Eye (tissue), 1 donor: ENCODE results near the gene SPATA4.
"Not testable (repeated sequence)": the region's sequence is repeated elsewhere in the genome, so short reads cannot be mapped to it uniquely, and the experiment has no call there.

Experiments
- DNase-seq: peaks from one replicate; pipeline ENCODE4 v3.0.0-alpha.2; 2015

Gene SPATA4

DNA sequence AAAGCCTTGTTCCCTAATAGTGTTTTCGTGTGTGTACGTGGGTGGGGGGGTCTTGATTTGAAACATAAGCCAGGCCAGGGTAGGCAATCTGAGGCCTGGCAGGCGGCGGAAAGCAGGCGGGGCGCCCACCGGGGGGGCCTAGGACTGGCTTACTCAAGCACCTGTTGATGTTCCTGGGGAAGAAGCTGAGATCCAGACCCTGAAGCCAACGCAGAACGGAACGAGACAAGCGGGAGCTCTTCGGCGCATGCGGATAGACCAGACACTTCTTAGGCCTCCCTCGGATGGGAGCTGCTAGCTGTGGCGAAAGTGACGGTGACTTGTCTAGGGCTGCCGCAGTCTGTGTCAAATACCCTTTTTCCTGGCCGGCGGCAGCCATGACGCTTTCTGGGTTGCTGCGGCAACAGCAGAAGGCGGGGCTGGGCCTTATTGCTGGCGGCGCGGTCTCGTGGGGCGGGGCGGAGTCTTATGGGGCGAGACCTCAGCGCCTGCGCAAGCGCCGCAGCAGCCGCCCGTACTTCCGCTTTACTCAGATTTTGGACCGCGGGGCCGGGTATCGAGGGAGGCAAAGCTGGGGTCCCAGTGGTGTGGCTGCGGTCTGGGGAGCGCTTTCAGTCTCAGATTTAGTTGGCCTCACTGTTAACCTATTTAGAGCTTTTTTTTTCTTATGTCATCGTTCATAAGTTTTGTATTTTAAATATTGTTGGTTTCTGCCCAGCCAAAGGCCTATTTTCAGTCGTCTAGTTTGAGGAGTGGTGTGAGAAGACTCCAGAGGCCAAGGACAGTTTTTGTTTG lies at the start of gene SPATA4:
SPATA4 (minus strand) TSS at position 402 of the 795 bp plus-strand sequence; CDS start at position 379, 23 bp downstream.
- DNase-seq = peak; percentile 95

DNA sequence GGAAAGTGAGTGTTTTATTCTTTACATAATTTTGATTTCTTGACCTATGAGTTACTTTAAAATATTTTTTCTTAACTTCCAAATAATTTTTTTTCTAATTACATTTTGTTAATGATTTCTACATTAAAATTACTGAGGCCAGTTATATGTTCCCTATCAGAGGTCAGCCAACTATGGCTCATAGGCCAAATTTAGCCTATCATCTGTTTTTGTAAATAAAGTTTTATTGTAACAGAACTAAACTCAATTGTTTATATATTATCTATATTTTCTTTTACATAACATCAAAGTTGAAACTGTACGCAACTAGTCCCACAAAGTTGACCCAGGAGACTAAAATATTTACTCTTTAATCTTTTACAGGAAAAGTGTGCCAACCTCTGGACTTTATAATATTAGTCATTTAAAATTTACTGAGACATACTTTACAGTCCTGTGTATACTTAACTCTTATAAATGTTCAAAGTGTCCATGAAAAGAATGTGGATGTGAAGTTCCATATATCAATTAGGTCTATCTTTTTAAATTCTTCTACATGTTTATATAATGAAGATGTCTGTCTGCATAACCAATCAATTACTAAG lies 47.5 kb upstream of the SPATA4 start:
- DNase-seq = no peak

DNA sequence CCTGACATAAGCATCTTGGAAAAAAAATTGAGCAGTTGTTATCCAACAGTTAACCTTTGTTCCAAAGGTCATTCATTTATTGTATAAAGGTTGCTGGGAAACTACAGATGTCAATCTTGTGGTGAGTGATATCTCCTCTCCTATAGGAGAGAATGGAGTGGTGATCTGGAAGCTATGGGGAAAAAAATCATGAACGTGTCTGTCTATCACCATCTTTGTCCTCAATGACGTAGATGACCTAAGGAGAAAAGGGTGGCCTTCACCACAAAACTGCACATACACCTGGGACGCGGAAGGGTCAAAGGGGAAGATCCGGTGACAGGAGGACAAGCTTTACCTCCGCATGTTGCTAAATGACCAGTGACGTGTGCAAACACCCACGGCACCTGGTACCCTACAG lies 46.3 kb upstream of the SPATA4 start:
- DNase-seq = no peak

DNA sequence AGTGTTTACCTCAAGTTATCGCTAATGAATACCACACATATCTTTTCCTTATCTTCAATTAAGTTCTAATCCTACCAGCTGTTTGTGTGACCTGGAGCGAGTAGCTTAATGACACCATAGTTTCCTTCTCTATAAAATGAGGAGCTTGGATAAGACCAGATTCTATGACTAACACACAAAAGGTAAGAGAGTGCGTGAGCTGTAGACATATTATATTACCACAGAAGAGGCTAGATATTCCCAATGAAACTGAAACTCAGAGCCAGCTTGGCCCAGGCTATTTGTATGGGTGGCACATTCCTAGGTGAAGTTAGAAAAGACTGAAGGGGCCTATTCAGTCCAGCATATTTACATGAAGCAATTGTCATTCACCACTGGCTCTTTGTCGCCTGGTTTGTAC lies 43.4 kb upstream of the SPATA4 start:
- no peak for DNase-seq

DNA sequence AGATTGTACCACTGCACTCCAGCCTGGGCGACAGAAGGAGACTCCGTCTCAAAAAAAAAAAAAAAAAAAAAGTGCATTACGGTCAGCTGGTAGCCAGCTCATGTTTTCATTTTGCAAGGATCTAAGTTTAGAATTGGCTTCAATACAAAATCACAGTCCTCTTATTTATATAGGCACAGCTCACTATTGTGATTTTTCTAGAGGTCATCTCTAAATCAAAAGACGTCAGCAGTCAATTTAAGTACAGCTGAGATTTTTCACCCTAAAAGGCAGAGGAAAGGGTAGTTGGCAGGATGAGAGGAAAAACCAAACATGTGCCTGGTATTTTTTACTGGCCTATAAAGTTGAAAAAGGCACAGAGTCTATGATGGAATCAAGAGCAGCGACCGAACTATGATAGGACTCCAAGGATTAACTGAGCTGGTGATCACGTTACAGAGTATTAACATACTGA lies 42.8 kb upstream of the SPATA4 start:
- peak; percentile 28 for DNase-seq

DNA sequence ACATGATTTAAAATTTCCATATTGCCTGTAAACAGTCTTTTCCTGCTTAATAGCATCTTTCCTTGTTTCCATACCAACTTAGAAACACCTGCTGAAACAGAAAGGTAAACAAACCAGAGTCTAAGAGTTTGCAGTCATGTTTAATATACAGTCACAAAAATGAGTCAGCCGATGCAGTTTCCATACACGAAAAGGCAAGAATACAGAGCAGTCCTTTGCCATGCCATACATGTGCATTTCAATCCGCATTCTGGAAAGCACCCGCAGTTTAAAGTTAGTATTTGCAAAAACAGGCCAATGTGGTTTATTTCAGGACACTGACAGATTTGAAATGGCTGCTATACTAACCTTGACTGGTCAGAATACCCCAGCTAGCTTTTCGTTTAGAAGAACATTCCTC lies 41.6 kb upstream of the SPATA4 start:
- DNase-seq = no peak

DNA sequence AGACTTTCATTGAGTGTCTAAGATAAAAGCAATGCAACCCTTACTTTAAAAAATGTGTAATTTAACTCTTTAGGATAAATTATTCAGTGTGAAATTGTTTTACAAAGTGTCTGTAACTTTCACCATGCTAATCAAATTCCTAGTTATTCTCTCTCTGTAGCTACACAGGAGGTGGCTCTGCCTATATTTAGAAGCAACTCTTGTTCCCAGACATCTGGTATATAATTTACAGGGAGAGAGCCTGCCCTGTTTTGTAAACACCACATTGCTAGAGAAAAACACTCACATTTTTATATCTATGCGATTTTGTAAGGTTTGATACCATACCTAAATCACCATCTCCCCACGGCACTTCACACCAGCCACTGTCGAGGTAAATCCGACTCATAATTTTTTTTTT lies 35.5 kb upstream of the SPATA4 start:
- no peak for DNase-seq

DNA sequence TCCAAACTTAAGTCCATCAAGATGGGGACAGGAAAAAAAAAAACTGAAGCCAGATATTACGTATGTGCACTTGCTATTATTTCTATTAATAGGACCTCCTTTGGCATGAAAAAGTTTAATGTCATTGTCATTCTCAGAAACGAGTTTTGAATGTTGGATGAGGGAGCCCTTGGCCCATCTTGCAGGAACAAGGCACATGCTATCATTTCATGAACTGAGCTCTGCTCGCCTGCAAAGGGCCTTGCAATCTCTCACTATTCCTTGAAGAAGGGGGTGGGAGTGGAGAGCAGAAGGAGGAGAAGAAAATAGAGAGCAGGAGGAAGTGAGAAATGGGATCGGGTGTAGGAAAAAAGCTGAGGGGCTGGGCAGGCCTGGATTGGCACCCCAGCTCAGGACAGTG lies 34.3 kb upstream of the SPATA4 start:
- DNase-seq = no peak

DNA sequence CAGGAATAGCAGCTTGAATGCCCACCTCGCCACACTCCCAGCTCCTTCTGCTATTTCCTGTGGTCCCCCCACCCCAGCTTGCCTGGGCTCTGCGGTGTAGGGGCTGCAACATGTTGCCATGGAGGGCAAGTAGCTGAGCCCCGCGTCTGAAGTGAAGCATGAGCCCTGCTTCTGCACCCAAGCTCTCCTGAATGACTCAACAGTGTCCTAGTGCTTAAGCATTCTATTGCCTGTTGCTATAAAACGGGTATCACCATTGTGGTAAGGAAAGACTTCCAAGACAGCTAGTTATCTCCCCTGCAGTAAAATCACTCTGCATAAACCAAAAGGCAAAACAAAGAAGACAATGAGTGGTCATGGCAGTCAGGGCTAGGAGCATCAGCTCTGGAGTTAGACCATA lies 31.4 kb upstream of the SPATA4 start:
- no peak for DNase-seq

DNA sequence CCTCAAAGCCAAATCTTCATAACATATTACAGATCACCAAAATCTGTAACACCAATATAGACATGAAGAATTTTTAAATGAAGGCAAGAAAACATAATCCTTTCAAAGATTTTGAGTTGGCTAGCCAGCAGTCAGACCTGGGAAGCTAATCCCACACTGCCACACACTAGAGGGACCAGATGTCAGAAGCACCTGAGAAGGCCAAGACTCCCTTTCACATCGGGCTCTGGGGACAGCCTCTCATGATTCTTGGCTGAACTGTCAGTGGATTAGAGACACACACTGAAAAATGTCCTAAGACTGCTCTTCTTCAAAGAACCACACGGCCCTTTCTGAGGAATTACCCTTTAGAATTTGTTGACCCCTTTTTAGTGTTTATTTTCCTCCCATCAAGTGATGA lies 28.2 kb upstream of the SPATA4 start:
- DNase-seq = no peak

DNA sequence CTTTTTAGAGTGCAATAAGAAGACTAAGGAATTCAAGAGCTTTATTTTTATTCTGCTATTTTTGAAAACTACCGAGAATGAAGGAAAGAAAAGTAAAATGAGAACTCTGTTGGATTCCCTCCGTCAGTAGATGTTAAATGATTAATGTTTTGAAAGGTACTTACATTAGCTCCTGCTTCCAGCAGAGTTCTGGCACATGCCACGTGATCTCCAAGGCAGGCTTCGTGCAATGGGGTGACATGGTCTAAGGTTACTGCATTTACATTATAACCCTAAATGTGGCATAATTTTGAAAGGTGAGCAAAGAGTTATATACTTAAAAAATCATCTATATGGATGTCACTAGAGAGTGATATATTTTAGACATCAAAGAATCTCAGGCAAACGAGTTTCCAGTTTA lies 26.8 kb upstream of the SPATA4 start:
- no peak for DNase-seq

DNA sequence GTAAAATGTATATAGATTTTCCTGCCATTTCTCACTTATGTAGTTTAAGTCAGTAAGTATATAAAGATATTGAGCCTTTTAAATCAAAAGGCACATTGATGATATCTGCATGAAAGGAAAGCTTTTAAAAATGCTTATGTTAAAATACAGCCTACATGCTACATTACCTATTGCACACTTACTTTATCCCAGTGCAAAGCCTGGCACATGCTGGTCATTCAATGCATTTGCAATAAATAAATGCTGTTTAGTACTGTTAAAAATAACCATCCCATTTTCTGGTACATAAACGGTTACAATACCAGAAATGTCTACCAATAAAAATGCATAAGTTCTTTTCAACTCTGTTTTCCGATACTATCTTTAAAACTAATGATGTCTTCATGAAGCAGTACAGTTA lies 22.1 kb upstream of the SPATA4 start:
- no peak for DNase-seq

DNA sequence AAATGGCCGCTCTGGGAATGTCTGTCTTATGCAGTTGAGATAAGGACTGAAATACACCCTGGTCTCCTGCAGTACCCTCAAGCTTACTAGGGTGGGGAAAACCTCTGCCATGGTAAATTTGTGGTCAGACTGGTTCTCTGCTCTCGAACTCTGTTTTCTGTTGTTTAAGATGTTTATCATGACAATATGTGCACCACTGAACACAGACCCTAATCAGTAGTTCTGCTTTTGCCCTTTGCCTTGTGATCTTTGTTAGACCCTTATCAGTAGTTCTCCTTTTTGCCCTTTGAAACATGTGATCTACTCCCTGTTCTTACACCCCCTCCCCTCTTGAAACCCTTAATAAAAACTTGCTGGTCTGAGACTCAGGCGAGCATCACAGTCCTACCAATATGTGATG lies 17.0 kb upstream of the SPATA4 start:
- not testable (repeated sequence) for DNase-seq

DNA sequence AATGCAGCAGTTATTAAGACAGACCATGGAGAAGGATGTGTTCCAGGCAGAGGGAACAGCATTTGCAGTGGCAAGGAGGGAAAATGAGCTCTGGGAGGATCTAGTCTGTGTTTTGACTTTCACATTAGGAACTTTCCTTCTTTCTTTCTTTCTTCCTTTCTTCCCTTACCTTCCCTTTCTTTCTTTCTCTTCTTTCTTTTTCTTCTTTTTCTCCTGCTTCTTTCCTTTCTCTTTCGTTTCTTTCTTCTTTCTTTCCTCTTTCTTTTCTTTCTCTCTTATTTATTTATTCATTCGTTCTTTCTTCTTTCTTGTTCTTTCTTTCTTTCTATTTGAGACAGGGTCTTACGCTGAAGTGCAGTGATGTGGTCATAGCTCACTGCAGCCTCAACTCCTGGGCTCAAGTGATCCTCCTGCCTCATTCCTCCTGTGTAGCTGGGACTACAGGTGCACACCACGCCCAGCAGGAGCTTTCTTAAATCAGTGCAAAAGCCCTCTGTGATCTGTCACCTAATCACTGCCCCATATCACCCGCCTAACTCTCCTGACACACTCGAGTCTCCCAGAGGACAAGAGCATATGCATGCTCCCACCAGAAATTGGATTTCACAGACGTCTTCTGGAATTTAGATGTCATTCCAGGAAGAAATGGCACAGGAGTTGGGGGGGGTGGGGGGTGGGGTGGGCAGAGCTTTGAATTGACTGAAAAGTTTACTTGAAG lies 15.4 kb upstream of the SPATA4 start:
- no peak for DNase-seq

DNA sequence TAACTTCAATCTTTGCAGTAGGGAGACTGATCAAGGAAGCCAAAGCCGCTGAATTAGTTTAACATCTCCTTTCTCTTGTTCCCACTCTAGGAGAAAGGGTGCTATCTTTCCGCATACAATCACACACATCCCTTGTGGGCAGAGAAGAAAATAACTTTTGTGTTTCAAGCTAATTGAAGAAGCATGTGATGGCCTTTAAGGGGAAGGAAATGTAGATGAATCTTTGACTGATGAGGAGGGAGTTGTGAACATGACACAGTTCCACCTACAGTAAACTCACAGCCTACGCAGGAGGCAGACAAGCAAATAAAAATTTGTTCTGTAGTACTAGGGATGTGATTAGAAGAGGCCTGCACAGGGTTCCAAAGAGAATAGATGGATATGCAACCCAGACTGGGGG lies 14.7 kb upstream of the SPATA4 start:
- no peak for DNase-seq

DNA sequence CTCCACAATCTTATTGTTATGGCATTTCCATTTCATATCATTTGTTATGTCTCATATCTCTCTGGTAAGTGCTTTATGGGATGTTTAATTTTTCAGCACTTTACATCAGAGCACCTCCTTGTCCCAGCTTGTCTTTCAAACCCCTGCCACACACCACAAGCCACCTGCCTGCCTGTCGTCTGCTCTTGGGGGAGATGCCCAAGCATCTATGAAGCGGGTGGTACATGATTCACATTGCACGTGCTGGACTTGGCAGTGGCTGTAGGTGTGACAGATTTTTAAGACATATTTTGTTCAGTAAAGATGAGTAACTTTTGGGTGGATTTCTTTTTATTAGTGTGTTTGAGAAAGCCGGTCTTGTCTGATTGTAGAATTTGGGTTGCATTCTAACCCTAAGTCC lies 14.2 kb upstream of the SPATA4 start:
- no peak for DNase-seq

DNA sequence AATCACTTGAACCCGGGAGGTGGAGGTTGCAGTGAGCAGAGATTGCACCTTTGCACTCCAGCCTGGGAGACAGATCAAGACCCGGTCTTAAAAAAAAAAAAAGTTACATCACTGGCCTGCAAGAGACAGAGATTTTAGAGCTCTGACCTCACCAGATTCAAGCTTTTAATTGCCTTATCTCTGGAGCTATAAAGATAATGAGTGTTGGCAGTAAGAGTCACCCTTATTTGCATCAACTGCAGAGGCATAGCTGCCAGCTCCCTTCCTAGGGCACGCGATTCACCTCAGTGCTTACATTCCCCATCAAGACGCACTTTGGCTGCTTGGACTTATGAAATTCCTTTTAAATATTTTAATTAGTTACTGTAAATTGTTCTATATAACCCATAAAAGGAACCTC lies 12.5 kb upstream of the SPATA4 start:
- no peak for DNase-seq

DNA sequence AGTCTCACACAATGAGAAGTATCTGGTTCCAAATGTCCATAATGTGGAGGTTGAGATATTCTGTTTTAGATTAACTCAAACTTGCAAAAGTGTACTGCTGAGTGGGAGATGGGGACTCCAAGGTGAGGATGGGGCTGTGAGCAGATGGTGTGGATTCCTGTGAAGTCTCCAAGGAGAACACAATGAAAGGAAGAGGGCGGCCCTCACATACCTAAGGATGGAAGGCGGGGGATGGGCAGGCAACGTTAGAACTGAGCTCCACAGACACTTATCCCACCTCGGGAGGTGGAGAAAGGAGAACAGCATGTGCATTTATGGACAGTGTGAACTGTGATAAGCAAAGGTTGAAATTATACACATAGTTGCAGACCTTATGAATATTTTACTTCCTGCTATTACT lies 9.9 kb upstream of the SPATA4 start:
- no peak for DNase-seq

DNA sequence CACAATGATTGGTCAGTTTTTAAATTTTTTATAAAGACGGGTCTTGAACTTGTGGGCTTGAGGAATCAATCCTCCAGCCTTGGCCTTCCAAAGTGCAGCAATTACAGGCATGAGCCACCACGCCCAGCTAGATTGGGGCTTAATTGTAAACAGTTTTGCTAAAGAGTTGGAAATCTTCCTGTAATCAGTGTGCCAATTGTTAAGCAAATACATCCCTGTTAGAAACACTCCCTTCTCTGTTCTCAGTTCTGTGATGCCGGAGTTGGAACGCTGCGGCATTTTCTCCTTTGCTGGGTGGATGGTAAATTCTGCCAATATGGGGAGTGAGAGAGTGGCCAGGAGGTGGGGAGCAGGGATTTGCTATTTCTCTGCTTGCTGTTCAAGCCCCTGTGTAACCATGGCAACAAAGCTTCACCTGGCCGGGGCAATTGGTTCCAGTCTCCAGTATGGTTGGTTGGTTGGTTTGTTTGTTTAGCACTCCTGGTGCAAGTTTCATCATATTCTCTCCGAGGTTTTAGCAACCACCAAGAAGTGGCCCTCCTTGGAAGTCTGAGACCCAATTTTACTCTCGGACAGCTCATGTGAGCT lies 3.0 kb upstream of the SPATA4 start:
- DNase-seq = no peak

DNA sequence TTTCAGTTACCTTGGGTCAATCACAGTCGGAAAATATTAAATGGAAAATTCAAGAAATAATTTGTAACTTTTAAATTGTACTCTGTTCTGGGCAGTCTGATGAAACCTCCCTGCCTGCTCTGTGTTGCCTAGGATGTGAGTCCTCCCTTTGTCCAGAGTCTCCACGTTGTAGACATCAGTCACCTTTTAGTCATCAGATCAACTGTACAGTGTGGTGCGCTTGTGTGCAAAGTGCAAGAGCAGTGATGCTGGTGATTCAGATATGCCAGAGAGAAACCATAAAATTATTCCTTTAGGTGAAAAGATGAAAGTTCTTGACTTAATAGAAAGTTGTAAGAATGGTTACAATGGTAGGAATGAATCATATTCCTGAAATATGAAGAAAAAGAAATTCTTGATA lies 1.4 kb downstream of the SPATA4 start:
- DNase-seq = no peak

DNA sequence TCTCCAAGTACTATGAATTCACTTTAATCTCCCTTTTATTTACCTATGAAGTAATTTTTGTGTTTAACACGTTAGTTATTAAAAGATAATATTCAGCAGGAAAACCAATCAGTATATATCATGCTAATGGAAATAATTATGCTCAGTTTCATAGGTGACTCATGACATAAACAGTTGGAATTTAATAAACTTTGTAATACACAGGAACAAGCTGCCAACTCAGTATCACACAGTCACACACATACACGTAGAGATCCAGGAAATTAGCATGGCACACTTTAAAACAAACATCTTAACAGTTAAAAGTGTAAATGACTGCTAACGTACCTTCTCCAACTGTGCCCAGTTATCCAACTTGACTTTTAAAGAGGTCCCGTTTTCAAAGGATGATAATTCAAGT lies 2.3 kb downstream of the SPATA4 start:
- DNase-seq = no peak

DNA sequence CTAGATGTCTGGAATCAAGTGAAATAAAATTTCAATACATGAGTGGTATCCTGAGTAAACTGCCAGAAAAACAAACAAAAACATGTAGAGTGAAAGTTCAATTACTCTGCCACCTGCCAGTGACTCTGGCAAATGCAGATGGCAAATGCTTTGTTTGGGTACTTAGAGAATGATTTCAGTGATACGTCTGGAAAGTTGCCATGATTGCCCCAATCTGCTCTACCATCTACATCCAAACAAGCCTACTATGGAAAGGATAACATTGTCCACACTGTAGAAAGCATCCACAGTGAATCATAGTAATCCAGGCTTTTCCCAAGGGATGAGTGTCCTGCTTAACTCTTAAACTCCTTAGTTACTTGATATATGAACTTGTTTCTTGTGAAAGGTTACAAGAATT lies 3.4 kb downstream of the SPATA4 start:
- DNase-seq = no peak

DNA sequence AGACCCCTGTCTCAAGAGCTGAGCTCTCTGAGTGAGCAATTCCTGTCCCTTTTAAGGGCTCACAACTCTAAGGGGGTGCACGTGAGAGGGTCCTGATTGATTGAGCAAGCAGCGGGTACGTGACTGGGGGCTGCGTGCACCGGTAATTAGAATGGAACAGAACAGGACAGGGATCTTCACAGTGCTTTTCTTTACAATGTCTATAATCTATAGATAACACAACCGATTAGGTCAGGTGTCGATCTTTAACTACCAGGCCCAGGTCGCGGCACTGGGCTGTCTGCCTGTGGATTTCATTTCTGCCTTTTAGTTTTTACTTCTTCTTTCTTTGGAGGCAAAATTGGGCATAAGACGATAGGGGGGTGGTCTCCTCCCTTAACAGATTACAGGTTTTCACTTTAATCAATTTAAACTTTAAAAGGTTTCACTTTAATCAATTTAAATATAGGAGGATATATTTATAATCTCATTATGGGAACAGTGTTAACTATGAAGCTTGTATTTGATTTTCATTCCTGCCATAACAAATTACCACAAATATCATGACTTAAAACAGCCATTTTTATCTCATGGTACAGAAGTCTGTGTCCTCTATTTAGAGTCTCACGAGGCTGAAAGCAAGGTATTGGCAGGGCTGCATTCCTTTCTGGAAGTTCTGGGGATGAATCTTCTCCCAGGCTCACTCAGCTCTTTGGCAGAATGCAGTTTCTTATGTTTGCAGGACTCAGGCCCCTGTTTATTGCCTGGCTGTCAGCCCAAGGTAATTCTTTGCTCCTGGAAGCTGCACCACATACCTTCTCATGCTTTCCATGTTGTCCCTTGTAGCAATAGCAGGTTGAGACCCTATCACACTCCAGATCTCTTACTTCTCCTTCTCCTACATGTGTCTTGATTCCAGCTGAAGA lies 5.2 kb downstream of the SPATA4 start:
- DNase-seq = no peak
